D341Med (cell line): ENCODE results near the gene MYO7A.

ENCODE experiments used
- DNase-seq: peaks from one replicate; pipeline ENCODE4 v3.0.0; 2012; ENCODE audit warnings: low spot score

Gene MYO7A

DNA sequence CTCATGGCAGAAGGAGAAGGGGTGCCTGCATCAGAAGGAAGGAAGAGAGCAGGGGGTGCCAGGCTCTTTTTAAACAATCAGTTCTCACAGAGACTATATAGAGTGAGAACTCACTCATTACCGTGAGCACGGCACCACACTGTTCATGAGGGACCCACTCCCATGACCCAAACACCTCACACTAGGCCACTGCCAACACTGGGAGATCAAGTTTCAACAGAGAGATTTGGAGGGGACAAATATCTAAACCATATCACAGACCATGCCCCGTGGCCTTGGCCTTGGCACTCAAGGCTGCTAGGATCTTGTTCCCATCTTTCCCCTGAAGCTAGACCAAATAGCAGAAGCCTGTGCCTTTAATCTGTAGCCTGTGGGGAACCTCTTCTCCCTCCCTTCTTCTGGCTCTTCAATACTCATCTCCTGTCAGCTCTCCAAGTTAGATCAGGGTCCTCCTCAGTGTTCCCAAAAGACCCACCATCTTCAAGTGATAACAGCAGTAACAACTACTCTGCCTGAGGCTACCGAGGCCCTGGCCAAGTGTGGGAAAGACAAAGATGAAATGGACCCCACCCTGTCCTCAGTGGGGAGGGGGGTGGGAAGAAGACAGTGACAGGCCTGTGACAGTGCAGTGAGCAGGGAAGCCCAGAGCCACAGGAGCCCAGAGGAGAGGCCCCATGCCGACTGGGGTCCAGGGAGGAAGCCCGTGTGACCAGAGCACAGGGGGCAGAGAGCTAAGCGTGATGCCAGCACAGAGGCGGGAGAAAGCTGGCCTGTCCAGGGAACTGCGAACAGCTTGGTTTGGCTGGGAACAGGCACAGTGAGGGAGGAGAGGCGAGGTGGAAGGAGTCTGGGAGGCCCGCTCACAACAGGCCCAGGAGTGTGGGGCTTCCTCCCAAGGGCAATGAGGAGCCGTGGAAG lies 72.6 kb downstream of the MYO7A start:
- DNase-seq: no peak

DNA sequence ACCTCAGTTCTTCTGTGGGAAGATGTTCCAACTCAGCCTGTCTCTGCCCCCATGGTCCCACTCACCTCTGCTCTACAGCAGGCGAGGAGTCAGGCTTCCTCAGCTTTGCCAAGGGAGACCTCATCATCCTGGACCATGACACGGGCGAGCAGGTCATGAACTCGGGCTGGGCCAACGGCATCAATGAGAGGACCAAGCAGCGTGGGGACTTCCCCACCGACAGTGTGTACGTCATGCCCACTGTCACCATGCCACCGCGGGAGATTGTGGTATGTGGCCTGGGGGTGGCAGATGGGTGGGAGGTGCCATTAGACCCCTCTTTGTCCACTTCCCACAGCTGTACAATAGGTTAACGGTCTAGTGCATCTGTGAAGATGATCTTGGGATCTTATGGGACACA lies 73.3 kb downstream of the MYO7A start:
- DNase-seq: no peak

GRCh38 chr11:77201991-77202841 lies 74.2 kb downstream of the MYO7A start:
- DNase-seq: no peak

DNA sequence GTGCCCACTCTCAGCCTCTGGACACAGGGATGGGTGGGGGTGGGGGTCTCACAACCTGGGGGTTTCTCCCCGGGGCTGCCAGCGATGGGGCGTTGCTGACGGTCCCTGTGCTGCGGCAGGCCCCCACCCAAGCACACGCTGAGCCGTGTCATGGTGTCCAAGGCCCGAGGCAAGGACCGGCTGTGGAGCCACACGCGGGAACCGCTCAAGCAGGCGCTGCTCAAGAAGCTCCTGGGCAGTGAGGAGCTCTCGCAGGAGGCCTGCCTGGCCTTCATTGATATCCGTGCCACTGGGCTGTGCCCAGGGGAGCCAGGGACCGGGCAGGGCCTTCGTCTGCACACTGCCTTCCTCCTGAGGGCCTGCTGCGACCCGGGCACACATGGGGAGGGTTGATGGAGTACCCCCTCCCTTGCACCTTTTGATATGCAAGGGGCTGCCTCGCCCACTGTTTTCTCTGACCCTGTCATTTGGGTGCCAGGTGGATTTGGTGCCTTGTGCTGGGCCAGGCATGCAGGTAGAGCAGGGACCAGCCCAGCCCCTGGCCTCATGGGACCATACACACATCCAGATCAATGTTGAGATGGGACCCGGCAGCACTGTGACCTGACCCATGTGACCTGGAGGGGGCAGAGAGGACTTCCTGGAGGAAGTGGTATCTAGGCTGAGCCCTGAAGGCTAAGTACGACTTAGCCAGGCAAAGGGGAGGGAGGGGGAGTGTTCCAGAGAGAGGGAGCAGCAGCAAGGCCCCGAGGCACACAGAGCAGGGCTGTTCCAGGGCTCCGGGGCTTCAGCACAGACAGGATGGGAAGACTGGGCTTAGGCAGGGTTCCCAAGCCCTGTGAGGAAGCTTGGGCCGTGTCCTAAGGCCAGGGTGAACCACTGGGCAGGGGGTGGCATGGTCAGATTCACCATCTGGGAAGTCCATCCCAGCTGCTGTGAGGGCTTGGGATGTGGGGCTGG lies 75.2 kb downstream of the MYO7A start:
- no peak for DNase-seq

DNA sequence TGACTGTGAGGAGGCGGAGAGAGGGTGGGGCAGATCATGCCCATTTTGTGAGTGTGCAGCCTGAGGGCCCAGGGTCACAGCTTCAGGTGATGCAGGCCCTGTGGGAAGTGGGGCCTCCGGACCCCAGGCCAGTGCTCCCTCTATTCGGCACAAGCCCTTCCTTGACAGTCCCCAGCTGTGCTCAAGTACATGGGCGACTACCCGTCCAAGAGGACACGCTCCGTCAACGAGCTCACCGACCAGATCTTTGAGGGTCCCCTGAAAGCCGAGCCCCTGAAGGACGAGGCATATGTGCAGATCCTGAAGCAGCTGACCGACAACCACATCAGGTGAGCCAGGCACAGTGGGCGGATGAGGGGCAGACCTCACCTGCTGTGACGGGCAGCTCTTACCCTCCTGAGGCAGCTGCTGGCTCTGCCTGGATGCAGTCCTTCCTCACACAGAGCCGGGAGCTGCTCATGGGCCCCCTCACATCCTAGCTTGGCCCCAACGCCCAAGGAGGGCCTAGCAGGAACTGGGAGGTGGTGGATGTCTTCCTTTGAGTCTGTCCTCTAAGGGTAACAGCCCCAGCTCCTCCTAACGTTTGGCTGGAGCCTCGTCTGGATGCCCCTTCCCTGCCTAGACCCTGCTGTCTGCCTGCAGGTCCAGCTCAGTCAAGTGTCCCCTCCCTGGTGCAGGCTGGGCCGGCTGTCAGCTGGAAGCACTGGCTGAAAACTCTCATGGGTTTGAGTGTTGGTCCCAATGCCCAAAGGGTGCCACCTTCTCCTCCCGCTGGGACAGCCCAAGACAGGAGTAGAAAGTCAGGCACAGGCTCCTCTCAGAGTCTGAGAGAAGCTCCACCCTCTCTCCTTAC lies 76.1 kb downstream of the MYO7A start:
- no peak for DNase-seq

DNA sequence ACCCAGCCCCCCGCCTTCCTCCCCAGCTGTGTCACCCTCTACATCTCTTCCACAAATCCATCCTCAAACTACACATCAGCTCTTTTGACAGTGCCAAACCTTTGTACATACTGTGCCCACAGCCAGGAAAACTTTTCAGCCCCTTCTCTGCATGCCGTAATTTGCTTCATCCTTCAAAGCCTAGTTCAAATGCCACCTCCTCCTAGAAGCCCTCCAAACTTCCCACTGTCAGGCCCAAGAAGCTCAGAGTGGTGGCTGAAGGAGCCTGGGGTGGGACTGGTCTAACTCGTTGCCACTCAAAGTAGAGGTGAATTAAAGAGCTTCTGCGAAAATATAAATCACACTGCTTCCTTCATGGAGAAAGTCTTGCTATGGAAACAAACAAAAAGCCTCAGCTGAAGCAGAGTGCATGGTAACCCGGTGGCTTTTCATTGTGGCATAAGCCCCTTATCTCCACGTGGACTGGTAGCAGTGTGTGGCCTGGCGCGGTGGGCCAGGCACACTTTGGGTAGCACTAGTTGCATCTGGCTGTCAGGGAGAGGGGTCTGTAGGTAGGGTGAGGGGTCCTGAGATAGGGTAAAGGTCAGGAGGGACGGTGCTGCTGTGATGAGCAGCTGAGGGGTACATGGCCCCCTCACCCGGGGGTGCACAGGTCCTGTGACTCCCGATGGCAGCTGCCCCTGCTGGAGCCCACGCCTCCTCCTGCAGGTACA lies 76.9 kb downstream of the MYO7A start:
- DNase-seq: no peak

GRCh38 chr11:77205467-77206263 lies 77.6 kb downstream of the MYO7A start:
- no peak for DNase-seq

DNA sequence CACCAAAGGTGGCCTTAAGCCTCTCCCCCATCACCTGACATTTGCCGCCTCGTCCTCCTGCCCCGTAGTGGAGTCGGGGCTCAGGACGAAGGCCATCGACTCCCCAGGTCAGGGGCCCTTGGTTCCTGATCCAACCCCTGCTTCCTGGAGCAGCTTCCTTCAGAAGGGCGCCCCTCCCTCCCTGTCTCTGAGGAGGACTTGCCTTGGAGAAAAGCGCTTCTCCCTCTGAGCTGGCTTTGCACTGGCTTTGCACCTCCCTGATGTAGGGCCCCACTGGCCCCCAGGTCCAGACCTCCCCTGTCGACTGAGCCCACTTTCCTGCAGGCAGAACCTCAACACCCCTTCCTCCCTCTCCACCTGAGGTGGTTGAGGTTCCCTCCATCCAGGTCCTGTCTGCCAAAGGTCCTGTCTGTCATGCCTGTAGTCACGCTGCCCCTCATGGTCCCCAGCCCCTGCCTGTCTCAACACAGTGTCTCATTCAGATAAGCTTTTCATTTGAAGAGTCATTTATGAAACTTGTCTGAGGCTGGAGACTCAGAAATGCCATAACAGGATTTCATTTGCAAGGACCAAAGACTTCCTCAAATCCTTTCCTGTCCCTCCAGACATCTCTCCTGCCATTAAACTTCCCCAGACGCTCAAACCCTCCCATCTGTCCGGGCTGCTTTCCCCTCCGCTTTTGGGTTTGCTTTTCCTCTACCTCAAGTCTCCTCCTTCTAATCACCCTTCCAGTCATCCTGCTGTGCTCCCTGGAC lies 78.4 kb downstream of the MYO7A start:
- no peak for DNase-seq

DNA sequence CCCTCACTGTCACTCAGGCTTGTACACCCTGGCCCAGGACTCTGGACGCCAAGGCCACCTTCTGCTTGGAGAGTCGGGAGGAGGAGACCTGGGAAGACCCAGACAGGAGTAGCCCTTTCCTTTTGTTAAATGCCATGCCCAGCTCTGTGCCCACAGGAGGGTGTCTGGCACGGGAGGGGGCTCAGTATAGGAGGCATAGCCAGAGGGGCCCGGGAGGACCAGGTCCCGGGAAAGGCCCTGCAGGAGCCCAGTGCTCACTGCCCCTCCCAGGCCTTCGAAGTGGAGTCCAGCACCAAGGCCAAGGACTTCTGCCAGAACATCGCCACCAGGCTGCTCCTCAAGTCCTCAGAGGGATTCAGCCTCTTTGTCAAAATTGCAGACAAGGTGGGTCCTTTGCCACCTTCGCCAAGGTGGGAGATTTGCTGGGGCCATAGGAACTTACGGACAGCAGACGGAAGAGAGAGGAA lies 79.0 kb downstream of the MYO7A start:
- DNase-seq: no peak

DNA sequence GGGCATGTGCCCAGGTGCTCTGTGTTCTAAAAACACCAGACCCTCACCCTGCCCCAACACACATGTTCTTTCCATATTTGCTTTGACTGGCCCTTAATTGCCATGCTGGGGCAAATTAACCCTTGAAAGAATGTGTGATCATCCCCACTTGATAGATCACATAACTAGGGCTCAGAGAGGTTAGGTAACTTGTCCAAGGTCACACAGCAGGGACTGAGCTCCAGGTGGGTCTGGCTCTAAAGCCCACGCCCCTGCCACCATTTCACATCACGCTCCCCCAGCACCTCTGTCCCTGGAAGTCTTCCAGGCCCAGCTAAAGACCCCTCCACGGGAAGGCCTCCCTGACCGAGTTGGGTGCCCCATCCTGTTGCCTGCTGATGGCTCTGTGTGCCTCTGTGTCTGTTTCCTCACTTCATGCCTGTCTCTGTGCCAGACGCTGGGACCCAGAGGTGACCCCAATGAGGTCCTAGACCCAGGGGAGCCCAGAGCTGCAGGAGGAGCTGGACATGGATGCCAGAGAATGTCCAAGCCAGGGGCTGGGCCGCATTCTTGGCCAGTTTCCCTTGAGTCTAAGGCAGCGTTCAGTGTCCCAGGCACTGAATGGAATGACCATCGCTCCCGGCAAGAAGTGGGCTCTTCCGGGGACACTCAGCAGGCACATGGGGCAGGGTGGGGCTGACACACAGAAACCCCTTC lies 79.7 kb downstream of the MYO7A start:
- DNase-seq: no peak

- DNase-seq: no peak
Measured at GRCh38 chr11:77208535-77208934, 80.5 kb downstream of the MYO7A start.

- no peak for DNase-seq
Measured at GRCh38 chr11:77209663-77210062, 81.6 kb downstream of the MYO7A start.

DNA sequence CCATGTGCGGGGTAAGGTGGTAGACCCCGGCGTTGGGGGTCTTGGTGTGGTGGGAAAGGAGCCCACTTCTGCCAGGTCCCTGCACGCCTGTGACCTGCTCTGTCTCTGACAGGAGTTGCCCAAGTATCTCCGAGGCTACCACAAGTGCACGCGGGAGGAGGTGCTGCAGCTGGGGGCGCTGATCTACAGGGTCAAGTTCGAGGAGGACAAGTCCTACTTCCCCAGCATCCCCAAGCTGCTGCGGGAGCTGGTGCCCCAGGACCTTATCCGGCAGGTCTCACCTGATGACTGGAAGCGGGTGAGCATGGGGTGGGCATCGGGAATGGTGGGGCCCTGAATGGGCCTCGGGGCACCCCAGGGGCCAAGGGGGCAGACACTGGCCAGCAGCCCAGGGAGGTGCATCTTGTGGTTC lies 83.0 kb downstream of the MYO7A start:
- DNase-seq: no peak

DNA sequence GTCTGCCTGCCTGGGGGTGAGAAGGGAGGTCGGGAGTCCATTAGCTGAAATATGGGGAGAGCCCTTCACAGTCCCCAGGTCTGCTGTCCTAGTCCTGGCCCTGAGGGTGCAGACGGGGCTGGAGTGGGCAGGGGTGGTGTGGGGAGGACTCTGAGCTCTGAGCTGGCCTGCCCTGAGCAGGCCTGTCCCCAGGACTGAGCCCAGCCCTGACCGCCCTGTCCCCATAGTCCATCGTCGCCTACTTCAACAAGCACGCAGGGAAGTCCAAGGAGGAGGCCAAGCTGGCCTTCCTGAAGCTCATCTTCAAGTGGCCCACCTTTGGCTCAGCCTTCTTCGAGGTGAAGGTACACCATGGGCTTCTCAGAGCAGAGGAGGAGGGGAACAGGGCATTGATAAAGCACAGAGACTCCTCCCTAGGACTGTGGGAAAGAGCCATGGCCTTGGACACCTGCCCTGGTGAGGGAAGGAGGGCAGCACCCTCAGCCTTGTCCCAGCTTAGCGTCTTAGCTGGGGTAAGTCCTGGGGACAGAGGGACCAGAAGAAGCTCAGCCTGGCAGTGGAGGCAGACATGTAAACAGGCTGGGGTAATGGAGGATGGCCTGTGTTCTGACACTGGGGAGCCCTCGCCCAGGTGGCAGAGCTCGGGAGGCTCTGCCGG lies 83.7 kb downstream of the MYO7A start:
- no peak for DNase-seq

- no peak for DNase-seq
Measured at GRCh38 chr11:77212314-77213007, 84.4 kb downstream of the MYO7A start.

DNA sequence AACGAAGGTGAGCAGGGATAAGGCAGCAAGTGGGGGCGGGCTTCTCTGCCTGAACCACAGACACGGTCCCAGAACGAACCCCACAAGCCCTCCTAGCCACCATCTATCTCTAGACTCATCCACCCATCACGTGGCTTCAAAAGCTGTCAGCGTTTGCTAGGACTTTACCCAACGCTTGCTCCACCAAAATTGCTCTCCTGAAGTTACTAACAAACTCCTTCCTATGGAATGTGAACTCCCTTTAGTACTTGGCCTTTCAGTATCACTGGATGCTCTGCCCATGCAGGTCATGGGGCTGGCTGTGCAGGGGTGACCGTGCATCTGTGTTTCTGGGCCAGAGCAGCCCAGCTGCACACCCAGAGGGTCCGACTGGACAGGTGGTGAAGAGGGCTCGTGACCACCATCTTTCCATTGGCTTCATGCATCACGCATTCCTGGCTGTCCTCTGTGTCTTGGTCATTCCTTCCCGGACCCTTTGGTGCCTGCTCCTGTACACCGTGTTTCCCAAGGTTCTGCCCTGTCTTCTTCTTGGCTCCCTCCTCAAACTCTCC lies 85.1 kb downstream of the MYO7A start:
- DNase-seq: no peak
